Tracheal epithelial cell (primary cell): ENCODE measurements around the gene INPP5A. TPM values are rescaled to one million over a fixed set of nuclear protein-coding genes. Genes with fewer than 3 reads are reported as not detected.

ENCODE experiments used
- total RNA-seq: library from RNA; depleted of rRNA; stranded (reverse); fragments of >200 nt; gene quantifications from 2 replicates; pipeline ENCODE4 v1.2.1, GENCODE V29; 2014

The INPP5A gene, protein sequence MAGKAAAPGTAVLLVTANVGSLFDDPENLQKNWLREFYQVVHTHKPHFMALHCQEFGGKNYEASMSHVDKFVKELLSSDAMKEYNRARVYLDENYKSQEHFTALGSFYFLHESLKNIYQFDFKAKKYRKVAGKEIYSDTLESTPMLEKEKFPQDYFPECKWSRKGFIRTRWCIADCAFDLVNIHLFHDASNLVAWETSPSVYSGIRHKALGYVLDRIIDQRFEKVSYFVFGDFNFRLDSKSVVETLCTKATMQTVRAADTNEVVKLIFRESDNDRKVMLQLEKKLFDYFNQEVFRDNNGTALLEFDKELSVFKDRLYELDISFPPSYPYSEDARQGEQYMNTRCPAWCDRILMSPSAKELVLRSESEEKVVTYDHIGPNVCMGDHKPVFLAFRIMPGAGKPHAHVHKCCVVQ
- total RNA-seq, result 16.9 and 18.5 TPM in 2 replicates

DNA sequence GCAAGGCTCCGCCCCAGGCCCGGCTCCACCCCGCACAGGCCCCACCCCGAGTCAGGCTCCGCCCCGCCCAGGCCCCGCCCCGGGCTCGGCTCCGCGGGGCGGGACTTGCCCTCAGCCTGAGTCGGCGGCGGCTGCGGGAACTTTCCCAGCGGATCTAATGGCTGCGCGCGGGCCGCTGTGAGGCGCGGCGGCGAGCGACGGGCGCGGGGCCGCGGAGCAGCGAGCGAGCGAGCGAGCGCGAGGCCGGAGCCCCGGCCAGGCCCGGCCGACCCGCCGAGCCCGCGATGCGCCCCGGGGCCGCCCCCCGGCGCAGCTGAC is at the start of gene INPP5A:
TSS of gene INPP5A (plus strand) at position 104 of the 318 bp plus-strand sequence. CDS start 310 bp downstream, outside the sequence.

DNA sequence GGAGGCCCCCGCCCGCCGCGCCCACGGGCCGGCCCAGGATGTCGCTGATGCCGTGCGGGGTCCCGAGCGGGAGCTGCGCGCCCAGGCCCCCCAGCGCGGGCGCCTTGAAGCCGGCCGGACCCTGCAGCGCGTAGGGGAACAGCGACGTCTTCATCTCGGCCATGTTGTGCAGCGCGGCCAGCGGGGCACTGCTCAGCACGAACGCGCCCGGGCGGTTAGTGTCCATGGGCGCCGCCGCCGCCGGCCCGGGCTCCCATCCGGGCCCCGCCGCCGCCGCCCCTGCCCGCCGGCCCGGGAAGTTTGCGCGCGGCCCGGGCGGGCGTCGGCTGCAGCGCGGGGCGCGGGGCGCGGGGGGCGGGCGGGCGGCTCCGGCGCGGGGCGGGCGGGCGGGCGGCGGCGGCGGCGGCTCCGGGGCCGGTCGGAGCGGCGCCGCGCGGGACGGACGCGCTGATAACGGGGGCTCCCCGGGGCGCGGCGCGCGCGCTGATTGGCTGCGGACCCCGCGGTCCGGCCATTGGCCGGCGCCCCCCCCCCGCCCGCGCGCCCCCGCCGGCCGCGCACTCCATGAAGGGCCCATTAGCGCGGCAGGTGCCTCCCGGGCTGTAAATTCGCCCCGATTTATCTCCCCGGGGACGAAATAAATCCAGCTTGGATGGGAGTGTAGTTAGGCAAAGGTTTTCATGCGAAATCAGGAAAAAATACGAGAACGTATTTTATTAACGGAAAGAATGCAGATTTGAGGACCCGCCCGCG is 248.3 kb downstream of the INPP5A start, which contains the start of gene NKX6-2:
TSS of gene NKX6-2 (minus strand) at position 425 of the 753 bp plus-strand sequence. CDS start at position 226, 199 bp downstream.

Other genes with a start within 250 kb of the INPP5A start
- gene STK32C, start 229.8 kb upstream of the INPP5A start, total RNA-seq, result 7.2 and 14.2 TPM in 2 replicates
- 4.0 and 4.8 TPM in 2 replicates for gene LRRC27, start 205.6 kb upstream of the INPP5A start, total RNA-seq
- gene PWWP2B, start 140.6 kb upstream of the INPP5A start, total RNA-seq, result 52.1 and 71.8 TPM in 2 replicates
- gene NKX6-2, start 248.4 kb downstream of the INPP5A start, total RNA-seq, result not detected in 2 replicates